IPS DF 19.7 (cell line): ENCODE measurements around the gene TMEM214.
A peak's percentile ranks its signal among the peaks of the same experiment; 100 is the strongest.

Experiments used
- DNase-seq: peaks from one replicate; pipeline ENCODE4 v3.0.0-alpha.2; 2013; ENCODE audit warnings: low read depth, low spot score

TMEM214 gene

DNA sequence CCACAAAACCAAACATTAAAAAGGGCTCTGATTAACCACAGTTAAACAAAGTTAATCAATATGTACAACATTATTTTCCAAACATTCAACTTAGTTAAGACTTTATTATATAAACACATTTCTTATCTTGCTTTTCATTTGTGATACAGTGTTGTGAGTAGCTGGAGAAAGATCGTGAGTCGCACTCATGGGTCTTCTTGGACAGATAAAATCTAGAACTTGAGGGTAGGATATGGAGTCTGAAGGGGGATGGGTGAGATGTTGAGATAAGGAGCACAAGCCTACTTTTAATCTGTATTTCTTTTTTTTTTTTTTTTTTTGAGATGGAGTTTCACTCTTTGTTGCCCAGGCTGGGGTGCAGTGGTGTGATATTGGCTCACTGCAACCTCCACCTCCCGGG is 22.6 kb upstream of the TMEM214 start:
- DNase-seq = no peak

DNA sequence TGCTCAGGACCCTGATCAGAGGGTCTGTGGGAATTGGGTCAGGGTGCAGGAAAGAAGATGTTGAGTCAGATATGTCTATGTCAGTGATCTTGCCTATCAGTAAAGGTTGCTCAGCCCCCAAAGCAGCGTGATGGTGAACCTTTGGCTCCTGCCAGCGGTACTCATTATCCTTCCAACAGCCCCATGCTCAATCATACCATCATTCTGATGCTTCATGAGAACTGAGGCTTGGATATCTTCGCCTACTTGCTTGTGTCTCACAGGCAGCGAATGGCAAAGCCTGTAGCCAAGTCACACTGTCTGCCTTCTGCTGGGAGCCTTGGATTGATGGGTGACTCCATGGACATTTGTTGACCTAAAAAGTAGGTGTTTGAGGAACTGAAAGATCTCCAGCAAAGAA is 19.0 kb upstream of the TMEM214 start:
- DNase-seq = no peak

DNA sequence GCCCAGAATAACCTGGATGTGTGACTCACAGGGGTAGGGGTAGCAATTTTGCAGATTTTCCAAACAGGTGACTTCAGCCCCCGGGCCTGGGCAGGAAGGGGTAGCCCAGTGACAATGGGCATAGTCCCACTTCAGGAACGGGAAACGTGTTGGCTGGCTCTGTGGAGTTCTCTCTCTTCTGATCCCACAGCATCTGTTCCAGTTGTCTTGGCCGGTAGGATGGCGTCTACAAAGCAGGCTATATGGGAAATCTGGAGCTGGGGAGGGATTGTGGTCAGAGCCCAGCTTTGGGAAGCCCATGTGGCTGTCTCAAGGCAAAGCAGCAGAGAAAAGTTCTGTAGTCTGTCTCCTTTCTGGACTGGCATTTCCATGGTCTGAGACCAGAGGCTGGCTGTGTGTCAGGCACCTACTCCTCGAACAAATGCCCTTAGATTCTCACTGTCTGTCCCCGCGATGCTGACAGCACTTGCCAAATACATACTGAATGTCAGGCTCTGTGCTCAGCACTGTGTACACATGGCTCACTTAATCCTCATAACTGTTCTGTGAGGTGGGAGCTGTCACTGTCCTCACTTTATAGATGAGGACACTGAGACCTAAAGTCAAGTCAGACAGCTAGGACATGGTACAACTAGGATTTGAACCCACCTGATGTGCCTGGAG is 17.9 kb upstream of the TMEM214 start:
- no peak for DNase-seq

DNA sequence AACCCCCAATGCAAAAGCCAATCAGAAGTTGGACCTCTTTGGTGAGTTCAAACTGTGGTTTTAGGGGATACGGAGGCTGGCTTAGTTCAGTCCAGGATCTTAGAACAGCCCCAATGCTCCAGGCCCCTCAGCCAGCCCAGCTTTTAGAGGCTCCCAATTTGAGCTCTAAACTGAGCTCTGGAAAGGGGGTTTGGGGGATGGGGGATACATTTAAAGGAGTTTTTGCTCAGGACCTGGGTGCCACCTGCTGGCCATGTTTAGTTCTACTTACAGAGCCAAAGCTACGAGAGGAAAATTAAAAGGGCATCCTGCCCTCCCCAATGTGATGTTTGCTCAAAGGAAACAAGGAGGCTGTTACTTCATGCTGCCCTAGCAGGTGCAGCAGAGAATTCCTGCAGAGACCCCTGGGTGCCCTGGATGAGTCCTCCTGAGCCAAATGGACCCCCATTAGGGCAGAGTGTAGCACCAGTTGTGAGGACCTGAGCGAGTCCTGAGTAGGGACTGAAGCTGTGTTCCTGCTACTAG is 15.9 kb upstream of the TMEM214 start:
- DNase-seq = peak; percentile 80

DNA sequence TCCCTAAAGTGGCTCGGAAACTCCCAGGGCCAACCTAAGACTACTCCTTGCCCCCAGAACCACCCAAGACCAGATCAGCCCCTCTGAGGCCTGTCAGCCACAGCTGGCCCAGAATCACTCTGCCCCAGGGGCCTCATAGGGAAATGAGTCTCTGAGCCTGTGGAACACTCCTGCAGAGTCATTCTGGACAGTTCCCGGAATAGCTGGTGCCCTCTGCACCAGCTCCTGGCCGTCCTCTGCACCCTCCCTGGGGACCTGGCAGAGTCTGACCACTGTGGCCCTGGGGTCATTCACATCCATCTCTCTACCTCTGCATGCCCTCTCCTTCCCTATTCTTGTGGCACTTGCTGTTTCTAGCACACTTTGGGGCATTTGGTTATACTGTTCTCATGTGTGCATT is 14.6 kb upstream of the TMEM214 start:
- DNase-seq = no peak

DNA sequence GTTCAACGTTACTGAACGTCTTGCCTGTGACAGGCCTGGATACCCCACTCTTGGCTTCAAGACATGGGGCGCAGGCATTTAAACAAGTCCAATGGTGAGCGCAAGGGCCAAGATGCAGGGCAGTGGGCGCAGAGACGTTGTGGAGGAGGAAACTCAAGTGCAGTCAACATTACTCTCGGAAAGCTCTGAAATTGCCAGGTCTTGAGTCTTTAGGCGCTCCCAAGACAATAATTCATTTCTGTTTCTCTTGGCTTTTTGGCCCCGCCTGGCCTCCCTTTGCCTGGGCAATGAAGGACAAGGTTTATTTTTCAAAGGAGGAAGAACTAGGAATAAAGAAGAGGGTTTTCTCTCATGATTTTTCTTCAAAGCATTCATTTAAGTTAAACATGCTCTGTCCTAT is 13.3 kb upstream of the TMEM214 start:
- DNase-seq = no peak

DNA sequence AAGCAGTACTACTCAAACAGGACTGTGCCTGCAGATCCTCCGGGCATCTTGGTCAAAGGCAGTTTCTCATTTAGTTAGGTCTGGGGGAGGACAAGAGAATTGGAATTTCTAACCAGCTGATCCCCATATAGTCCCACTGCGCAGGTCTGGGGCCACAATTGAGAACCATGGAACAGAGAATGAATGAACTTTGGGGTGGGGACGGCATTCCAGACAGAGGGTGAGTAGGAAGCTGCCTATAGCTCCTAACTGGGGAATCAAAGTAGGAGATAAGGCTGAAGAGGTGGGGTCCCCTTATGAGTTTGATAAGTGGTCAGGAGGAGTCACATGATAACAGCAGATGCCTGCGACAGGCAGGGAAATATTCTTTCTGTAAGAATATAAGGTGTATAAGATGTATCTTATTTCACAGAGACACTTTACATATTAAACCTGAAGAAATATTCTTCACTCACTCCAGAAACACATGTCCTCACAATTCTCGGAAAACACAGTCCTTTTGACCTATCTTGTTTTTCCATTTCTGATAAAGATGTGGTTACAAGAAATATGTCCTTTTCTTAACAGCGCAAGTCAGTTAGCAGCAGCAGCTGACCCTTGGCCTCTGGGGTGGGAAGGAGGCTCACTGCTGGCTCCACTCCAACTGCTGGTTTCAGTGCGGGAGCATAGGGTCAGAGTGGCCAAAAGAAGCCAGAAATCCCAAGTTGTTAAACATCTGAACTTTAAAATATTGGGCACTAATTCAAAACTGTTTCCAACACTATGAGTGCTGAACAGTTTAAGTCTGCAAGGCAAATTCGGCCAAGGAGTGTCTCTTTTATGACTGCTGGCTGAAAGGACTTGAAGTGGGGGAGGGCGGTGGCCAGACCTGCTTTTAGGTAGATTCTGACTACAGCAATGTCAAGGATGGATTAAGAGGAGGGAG is 12.6 kb upstream of the TMEM214 start:
- DNase-seq = no peak

DNA sequence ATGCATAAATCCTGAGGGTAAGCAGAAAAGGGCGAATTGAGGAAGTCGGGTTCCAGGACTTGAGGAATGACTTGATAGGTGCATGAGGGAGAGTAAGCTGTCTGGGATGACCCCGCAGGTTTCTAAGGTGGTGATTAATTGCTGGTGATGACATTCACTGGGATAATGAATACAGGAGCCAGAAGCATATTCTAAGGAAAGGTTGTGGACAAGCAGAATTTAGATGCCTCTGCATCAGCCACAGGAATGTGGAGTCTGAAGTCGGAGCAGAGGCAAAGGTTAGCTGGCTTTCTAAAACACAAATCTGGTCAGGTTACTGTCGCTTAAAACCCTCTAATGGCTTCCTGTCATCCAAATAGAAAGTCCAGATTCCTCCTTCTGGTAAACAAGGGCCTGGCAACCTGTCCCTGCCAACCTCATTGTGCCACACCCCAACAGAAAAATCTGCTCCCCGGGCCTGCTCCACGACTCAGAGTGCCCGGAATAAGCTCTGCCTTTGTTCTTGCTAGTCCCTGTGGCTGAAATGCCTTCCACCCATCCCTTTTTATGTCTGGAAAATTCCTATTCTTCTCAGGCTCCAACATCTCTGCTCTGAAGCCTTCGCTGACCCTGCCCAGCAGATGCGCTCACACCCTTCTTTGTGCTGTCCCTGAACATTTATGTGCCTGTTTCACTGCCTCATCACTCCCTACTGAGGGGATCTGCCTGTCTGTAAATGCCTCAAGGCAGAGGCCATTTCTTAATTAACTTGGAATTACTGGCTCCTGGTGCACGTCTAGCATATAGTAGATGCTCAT is 11.3 kb upstream of the TMEM214 start:
- no peak for DNase-seq

DNA sequence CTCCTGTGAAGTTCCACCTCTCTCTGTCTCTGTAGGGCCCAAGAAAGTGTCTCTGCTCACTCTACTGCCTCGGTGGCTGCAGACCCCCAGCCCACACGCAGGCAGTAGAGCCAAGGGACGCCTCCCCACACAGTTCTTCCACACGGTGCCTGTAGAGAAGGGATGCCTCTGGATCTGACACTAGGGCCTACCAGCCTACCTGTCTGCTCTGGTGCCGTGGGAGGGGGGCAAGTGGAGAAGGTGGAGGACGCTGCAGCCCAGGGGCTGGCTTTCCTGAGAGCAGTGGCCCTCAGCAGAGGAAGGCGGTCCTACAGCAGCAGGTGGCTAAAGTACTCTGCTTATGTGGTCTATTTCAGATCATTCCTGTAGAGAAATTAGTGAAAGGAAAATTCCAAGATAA is 9.0 kb upstream of the TMEM214 start:
- DNase-seq = no peak

DNA sequence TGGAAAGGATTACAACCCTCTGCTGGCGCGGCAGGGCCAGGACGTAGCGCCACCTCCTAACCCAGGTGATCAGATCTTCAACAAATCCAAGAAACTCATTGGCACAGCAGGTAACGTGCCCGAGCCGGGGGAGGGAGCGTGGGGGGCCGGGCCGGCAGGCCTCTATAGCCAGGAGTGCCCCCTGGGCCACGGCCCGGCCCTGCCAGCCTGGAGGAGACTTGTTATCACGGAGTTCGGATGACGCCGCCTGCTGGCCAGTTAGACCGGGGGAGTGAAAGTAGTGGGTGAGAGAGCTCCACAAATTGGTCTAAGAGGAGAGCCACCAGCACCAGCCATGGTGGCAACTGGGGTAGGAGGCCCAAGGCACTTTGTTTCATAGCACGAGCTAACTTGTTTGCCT is 8.6 kb upstream of the TMEM214 start:
- no peak for DNase-seq

DNA sequence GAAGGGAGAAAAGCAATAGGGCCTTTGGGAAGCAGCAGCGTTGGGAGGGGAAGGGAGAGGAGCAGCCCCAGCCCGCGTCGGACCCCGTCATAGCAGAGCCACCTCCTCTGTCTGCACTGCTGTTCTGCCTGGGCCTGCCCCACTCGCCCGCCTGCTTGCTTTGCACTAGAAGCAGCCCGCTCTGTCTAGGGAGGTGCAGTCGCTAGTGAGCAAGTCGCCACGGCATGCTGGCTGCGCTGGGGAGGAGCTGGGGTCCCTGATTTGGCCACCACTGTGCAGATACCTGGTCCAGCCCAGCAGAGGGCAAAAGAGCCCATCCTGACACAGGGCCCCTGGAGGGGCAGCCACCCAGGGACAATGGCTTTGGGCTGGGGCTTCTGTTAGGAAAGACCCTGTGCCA is 8.0 kb upstream of the TMEM214 start:
- DNase-seq = no peak

DNA sequence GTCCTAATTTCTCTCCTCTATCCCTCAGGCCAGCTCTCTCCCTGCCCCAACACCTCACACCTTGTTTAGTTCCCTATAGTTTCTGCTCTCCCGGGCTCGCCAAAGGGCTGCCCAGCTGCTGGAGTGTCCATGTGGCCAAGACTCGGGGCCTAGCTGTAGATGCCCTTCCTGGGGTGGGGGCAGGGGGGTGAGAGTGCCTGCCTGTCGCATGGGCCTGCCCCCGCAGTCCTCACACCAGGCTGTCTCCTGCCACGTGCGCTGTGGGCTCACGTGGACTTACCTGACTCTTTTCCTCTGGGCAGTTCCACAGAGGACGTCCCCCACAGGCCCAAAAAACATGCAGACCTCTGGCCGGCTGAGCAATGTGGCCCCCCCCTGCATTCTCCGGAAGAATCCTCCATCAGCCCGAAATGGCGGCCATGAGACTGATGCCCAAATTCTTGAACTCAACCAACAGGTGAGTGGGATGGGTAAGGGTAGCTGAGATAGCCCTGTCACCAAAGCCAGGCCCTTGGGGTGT is 7.4 kb upstream of the TMEM214 start:
- no peak for DNase-seq

DNA sequence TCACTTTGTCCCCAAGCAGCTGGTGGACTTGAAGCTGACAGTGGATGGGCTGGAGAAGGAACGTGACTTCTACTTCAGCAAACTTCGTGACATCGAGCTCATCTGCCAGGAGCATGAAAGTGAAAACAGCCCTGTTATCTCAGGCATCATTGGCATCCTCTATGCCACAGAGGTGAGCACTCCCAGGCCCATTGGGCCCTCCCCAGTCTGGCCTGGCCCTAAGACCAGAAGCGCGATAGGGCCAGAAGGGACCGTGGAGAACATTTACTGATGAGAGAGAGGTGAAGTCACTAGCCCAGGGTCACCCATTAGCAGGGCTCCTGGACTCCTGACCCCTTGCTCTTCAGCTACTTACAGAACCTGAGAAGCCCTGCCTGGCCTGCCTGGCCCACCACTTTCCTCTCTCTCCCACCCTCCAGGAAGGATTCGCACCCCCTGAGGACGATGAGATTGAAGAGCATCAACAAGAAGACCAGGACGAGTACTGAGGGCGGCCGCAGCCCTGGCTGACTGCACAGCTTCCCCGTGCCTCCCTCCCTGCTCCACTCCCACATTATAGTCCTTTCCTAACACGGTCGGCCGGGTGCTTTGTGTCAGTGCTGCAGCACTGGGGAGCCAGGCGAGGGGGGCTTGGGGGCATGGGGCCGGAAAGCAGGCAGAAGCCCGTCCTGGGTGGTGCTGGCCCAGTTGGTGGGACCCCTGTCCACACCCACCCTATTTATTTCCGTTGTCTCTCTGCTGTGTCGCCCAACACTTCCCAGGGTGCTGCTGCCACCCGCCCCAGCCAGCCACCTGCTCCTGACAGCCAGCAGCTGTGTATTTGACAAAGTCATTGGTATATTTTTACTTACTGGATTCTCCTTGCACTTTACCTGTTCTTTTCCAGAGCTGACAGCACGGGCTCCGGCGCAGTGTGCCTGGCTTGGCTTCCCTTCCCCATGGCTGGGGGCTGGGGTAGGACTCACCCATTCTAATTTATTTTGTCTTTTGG is 6.6 kb upstream of the TMEM214 start:
- no peak for DNase-seq

DNA sequence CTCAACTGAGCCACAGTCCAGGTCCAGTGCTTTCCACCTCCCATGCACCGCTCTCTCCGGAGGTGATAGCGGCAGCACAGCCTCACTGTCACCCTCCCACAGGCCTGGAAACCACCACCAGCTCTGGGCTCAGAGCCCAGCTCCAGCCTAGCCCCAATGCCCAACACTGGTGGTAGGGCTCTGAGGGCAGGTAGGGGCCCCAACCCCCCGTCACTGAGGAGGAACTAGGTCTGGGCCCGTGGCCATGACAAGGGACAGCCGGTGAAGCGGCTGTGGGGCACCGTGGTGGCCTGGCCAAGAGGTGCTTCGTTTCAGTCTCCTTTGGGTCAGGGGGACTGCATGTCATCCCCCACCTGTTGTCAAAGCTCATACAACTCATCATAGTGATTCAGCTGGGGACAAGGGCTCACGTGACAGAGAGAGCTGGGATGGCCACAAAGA is 5.5 kb upstream of the TMEM214 start:
- no peak for DNase-seq

DNA sequence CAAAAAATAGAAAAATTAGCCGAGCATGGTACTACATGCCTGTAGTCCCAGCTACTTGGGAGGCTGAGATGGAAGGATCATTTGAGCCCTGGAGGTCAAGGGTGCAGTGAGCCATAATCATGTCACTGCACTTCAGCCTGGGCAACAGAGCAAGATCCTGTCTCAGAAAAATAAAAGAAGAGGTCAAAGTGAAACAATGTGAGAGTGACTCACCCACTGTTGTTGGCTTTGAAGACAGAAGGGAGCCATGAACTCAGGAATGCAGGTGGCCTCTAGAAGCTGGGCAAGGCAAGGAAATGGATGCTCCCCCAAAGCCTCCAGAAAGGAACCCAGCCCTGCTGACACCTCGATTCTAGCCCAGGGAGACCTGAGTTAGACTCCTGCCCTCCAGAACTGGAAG is 3.7 kb upstream of the TMEM214 start:
- DNase-seq = no peak

DNA sequence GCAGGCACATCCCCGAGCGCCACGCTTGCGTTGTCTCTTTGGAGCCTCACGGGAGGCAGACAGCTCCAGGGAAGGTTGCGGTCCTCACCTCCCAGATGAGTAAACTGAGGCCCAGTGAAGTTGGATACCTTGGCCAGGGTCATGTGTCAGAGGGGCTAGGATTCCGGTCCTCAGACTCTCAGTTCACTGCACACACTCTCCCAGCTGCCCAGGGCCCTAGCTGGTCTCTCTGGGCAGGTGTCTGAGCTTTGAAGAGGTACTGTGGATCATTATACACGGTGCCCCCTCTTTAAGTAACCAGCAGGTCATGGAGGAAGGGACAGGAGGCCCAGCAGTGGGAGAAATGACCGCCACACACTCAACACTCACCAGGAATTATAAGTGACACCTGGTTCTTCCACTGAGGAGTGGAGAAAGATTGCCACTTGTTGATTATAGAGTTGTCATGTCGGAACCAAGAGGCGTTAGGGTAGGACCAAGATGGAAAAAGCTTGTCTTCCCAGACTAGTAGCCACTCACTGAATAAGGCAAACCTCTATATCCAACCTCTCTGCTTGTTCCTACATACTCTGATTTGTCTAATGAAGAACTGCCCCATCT is 588 bp downstream of the TMEM214 start:
- DNase-seq = no peak

DNA sequence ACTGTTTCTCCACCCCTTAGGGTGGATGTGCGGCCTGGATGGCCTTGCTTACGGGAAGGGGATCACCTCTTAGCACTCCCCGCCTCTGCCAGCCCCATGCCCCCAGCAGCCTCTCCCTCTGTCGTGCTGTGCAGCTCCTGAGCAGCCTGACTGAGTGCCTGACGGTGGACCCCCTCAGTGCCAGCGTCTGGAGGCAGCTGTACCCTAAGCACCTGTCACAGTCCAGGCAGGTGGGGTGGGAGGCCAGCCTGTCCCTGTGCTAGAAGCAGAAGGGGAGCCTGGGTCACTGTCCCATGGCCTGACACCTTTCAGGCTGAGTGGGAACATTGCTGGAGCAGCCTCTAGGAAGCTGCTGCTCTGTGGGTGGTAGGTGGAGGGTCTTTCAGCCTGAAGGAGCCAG is 5.2 kb downstream of the TMEM214 start:
- no peak for DNase-seq

DNA sequence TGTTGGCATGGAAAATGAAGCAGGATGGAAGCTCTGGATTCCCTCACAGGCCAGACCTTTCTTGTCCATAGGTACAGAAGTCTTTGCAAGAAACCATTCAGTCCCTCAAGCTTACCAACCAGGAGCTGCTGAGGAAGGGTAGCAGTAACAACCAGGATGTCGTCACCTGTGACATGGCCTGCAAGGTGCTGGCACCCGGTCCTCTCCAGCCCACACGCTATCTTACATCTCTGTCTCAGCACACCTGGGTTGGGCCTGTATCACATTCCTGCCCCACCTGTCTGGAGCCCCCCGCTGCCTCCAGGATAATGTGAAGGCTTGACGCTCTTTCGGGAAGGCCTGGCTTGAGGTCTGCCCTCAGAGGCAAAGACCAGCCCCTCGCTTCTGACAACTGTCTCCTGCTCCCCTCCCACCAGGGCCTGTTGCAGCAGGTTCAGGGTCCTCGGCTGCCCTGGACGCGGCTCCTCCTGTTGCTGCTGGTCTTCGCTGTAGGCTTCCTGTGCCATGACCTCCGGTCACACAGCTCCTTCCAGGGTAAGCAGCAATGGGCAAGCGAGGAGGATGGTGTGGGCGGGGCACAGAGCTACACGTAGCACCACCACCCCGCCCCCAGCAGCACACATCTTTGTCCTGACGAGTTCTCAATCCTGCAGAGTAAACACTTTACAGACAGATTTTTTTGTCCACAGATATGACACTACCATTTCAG is 6.0 kb downstream of the TMEM214 start:
- no peak for DNase-seq

DNA sequence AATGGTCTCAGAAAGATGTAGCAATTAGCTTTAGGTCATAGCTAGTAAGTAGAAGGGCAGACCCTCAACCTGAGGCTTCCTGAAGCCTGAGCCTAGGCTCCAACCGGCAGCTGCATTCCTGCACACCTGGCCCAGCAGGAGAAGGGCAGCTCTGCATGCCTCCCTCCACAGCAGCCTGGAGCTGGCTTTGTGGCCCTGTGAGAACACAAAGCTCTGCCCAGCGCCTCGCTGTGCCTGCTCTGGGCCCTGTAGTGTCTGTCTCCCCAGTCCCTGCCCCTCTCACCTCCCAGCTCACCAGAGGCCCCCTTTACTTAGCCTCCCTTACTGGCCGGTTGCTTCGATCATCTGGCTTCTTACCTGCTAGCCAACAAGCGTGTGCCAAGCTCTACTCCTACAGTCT is 6.7 kb downstream of the TMEM214 start:
- DNase-seq = no peak

DNA sequence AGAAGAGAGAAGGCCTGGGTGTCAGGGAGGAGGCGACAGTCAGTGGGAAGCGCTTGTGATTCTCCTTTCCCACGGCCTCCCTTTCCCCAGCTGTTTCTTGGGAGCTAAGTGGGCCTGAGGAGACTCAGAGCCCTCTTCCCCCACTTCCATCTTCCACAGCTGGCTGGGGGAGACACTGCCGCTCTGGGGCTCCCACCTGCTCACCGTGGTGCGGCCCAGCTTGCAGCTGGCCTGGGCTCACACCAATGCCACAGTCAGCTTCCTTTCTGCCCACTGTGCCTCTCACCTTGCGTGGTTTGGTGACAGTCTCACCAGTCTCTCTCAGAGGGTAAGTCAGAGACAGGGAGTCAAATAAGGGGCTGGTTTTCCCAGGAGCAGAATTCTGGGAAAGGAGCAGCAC is 7.1 kb downstream of the TMEM214 start:
- DNase-seq = no peak
